Measurements from ENCODE around the gene TTC14. TPM values are rescaled to one million over a fixed set of nuclear protein-coding genes. Genes with fewer than 3 reads are reported as not detected.

The TTC14 gene
- total RNA-seq (ENCODE audit: unreplicated experiment), result 64.6 TPM
- long read RNA-seq, partial matches to known transcripts, result 10 of 17 reads
- long read RNA-seq, other reads (novel, unspliced or antisense), result 4 of 17 reads

GRCh38 chr3:180601688-180602666 is at the start of gene TTC14:
TTC14 (plus strand) TSS chr3:180602163; CDS start chr3:180602262, 99 bp downstream.
- Mint-ChIP-seq H3K9me3 (ENCODE audit: unreplicated experiment) (peaks cover 3% of the 10 kb centered on the region), H3K27ac (ENCODE audit: unreplicated experiment) (peak within 1 kb of the TSS; percentile 92), H3K4me1 (ENCODE audit: low read depth, unreplicated experiment) (peaks cover 7% of the 10 kb centered on the region), H3K27me3 (ENCODE audit: unreplicated experiment) (peaks cover 2% of the 10 kb centered on the region), H3K4me3 (ENCODE audit: unreplicated experiment) (peak within 1 kb of the TSS; percentile 99), H3K36me3 (ENCODE audit: unreplicated experiment) (no peaks in the 10 kb centered on the region)
- peak; percentile 92 for DNase-seq
- TF ChIP-seq, protein P1, sequence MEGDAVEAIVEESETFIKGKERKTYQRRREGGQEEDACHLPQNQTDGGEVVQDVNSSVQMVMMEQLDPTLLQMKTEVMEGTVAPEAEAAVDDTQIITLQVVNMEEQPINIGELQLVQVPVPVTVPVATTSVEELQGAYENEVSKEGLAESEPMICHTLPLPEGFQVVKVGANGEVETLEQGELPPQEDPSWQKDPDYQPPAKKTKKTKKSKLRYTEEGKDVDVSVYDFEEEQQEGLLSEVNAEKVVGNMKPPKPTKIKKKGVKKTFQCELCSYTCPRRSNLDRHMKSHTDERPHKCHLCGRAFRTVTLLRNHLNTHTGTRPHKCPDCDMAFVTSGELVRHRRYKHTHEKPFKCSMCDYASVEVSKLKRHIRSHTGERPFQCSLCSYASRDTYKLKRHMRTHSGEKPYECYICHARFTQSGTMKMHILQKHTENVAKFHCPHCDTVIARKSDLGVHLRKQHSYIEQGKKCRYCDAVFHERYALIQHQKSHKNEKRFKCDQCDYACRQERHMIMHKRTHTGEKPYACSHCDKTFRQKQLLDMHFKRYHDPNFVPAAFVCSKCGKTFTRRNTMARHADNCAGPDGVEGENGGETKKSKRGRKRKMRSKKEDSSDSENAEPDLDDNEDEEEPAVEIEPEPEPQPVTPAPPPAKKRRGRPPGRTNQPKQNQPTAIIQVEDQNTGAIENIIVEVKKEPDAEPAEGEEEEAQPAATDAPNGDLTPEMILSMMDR (IDR thresholded peaks at IDR 0.05; ENCODE audit: partially characterized antibody, unreplicated experiment), result no peak

DNA sequence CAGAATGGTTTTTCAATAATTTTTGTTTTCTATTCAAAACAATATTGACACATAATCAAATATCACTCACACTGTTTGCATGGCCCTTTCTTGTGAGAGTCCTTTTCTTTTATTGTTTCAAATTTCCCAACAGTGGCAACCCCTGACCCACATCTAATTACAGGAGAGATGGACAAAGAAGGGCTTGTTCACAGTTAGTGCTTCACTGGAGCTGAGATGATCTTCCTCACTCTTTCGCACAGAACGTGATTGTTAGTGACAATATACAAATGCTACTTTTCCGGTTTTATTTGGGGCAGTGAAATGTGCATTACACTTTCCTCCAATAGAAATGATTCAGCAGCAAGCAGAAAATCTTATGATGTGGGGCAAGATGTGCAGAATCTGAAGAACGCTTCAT is 38.6 kb upstream of the TTC14 start:
- Mint-ChIP-seq H3K27me3 (ENCODE audit: unreplicated experiment) (no peaks in the 10 kb centered on the region), H3K36me3 (ENCODE audit: unreplicated experiment) (peaks cover 7% of the 10 kb centered on the region), H3K27ac (ENCODE audit: unreplicated experiment) (no peak overlapping the region), H3K4me3 (ENCODE audit: unreplicated experiment) (no peak overlapping the region), H3K4me1 (ENCODE audit: low read depth, unreplicated experiment) (peaks cover 4% of the 10 kb centered on the region), H3K9me3 (ENCODE audit: unreplicated experiment) (no peaks in the 10 kb centered on the region)
- DNase-seq, result no peak
- TF ChIP-seq, protein P1 (IDR thresholded peaks at IDR 0.05; ENCODE audit: partially characterized antibody, unreplicated experiment), result no peak

DNA sequence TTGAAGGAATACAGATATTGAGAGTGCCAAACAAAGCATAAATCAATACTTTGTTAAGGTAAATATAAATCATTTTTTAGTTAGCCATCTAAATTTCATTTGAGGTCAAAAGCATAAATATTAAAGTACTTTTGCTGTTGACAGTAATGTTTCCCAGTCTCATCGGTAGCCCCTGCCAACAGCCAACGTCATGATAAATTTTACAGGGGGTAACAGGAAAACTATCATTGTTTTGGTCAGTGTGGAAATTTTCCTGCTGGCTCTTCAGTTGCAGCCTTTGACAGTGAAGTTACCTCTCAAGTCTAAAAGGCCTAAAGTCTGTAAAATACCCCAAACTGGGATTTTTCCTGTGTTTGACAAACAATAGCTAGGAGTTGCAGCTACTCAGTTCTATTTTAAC is 37.3 kb upstream of the TTC14 start:
- Mint-ChIP-seq H3K4me1 (ENCODE audit: low read depth, unreplicated experiment) (peaks cover 4% of the 10 kb centered on the region), H3K27ac (ENCODE audit: unreplicated experiment) (no peak overlapping the region), H3K9me3 (ENCODE audit: unreplicated experiment) (no peaks in the 10 kb centered on the region), H3K4me3 (ENCODE audit: unreplicated experiment) (no peak overlapping the region), H3K36me3 (ENCODE audit: unreplicated experiment) (peaks cover 1% of the 10 kb centered on the region), H3K27me3 (ENCODE audit: unreplicated experiment) (no peaks in the 10 kb centered on the region)
- TF ChIP-seq, protein P1 (IDR thresholded peaks at IDR 0.05; ENCODE audit: partially characterized antibody, unreplicated experiment), result no peak
- DNase-seq, result no peak

GRCh38 chr3:180570238-180570637 is 31.7 kb upstream of the TTC14 start:
- no peak for DNase-seq
- H3K9me3 Mint-ChIP-seq (ENCODE audit: unreplicated experiment), result peaks cover 2% of the 10 kb centered on the region
- TF ChIP-seq, protein P1 (IDR thresholded peaks at IDR 0.05; ENCODE audit: partially characterized antibody, unreplicated experiment), result no peak
- peaks cover 6% of the 10 kb centered on the region for H3K4me1 Mint-ChIP-seq (ENCODE audit: low read depth, unreplicated experiment)
- H3K36me3 Mint-ChIP-seq (ENCODE audit: unreplicated experiment), result no peaks in the 10 kb centered on the region
- H3K4me3 Mint-ChIP-seq (ENCODE audit: unreplicated experiment), result no peak overlapping the region
- no peak overlapping the region for H3K27ac Mint-ChIP-seq (ENCODE audit: unreplicated experiment)
- no peaks in the 10 kb centered on the region for H3K27me3 Mint-ChIP-seq (ENCODE audit: unreplicated experiment)

Data from glutamatergic neuron (in vitro differentiated cells).